Measurements from ENCODE around the gene FLNA. TPM values are rescaled to one million over a fixed set of nuclear protein-coding genes. Genes with fewer than 3 reads are reported as not detected.
"Not testable (repeated sequence)": the region's sequence is repeated elsewhere in the genome, so short reads cannot be mapped to it uniquely, and the experiment has no call there.

The FLNA gene
- total RNA-seq, 1 donor from 2014 or later, result 2,557 TPM

DNA sequence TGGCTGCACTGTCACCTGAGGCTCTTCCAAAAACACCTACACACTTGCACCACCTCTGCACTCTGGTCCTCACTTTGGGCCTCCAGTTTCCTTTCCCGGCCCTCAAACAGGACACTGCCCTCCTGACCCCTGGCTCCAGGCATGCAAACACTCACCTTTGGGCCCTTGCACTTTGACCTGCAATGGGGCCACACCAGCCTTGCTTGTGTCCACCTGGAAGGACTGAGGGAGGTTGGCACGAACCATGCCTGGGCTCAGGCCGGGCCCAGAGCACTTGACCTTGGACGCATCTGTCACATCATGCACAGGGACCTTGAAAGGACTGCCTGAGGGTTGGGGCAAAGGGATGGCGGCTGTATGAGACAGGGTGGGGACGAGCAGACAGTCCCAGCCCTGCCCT is 15.6 kb downstream of the FLNA start:
- DNase-seq (ENCODE audit: low read depth, low spot score), result no peak

DNA sequence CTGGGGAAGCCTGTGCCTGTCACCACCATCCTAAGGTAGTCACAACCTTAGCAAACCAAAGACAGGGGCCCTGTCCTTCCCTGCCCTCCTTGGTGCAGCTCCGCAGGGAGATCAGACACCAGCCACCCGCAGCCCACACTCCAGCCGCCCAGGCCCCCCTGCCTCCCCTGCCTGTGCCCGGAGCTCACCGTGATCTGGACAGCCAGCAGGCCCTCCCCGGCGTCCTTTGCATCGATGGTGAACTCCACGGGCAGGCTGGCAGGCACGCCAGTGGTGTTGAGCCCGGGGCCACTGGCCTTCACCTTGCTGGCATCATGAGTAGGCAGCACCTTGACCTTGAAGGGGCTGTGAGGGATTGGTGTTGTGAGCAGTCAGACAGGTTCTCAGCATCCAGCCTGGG is 16.4 kb downstream of the FLNA start:
- no peak for DNase-seq (ENCODE audit: low read depth, low spot score)

GRCh38 chrX:154357205-154357604 is 17.2 kb downstream of the FLNA start:
- DNase-seq (ENCODE audit: low read depth, low spot score), result no peak

DNA sequence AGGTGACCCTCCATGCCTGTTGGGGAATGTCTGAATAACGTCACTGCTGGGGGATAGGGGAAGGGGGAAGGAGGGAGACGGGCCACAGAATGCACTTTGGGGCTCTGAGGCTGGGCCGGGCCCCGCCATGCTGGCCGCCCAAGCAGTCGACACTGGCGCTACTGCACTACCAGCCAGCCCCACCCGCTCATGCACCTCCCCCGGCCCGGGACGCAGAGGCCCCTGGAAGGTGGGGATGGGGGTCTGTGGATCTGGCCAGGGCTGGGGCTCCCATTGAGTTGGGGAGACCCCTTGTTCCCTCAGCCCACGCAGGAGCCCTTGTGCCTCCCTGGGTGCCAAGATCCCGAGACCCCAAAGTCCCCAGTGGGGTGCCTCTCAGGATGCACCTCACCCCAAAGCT is 17.8 kb downstream of the FLNA start:
- no peak for DNase-seq (ENCODE audit: low read depth, low spot score)

DNA sequence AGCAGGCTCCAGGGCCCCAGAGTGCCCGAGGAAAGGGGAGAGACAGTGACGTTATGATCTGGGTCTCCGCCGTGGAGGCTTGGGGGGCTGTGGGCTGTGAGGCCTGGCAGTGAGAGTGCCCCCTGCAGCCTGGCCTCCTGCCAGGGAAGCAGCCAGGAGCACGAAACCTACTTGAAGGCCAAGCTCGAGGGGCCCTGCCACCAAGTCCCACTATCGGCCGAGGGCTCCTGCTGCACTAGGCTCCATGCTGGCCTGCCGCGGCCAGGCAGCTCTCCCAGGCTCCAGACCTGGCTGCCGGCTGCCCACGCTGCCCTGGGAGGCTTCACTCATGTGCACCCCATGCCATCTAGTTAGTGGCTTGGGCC is 18.7 kb downstream of the FLNA start:
- DNase-seq (ENCODE audit: low read depth, low spot score), result no peak

- no peak for DNase-seq (ENCODE audit: low read depth, low spot score)
Measured at GRCh38 chrX:154355094-154355775, 19.2 kb downstream of the FLNA start.

GRCh38 chrX:154354516-154354915 is 19.9 kb downstream of the FLNA start:
- no peak for DNase-seq (ENCODE audit: low read depth, low spot score)

- DNase-seq (ENCODE audit: low read depth, low spot score), result no peak
Measured at GRCh38 chrX:154354013-154354412, 20.4 kb downstream of the FLNA start.

GRCh38 chrX:154353172-154353843 is 21.1 kb downstream of the FLNA start:
- DNase-seq (ENCODE audit: low read depth, low spot score), result no peak

DNA sequence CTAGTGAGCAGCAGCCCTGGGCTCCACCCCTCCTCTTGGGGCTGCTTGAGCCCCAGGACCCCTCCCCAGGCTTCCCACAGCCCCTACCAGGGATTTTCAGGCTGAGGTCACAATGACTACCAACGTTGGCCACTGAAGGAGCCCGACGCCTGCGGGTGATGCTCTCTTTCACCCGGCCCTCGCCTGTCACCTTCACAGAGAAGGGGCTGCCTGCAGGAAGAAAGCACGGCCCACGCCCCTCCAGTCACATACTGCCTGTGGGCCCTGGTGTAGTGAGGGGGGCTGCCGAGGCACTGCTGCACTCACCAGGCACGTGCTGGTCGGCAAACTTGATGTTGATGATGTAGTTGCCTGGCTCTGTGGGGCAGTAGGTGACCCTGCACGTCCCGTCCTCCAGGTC is 22.0 kb downstream of the FLNA start:
- DNase-seq (ENCODE audit: low read depth, low spot score), result no peak

- DNase-seq (ENCODE audit: low read depth, low spot score), result no peak
Measured at GRCh38 chrX:154352012-154352401, 22.4 kb downstream of the FLNA start.

DNA sequence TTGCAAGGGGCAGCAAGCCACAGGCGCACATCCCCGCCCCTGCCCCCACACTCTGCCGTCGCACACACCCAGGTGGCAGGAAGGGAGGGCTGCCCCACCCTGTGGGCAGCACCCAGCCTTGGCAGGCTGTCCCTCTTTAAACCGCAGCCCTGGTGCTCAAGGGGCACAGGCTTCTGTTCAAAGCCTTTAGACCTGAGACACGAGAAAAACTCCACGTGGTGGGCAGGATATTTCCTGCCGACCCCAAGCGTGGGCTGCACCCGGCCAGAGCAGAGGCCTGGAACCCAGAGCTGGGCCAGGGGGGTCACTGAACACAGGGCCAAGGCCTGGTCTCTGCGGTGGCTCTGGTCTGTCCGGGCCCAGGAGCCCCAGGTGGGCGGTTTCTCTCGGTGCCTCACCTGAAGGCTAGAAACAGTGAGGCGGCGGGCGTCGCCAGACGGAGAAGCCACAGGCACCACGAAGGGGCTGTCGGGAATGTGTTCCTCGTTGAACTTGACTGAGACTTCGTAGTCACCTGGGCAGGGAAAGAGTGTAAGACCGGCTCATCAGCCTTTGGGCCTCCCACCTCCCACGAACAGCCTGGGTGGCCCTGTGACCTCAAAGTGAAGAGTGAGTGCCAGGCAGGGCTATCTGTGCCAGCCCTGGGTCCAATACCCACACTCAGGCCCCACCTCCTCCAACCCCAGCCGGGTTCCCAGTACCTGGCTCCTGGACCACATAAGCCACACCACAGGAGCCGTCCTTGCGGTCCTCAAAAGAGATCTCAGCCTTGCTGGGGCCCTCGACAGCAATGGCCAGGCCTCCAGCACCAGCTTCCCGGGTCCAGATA is 23.0 kb downstream of the FLNA start:
- no peak for DNase-seq (ENCODE audit: low read depth, low spot score)

DNA sequence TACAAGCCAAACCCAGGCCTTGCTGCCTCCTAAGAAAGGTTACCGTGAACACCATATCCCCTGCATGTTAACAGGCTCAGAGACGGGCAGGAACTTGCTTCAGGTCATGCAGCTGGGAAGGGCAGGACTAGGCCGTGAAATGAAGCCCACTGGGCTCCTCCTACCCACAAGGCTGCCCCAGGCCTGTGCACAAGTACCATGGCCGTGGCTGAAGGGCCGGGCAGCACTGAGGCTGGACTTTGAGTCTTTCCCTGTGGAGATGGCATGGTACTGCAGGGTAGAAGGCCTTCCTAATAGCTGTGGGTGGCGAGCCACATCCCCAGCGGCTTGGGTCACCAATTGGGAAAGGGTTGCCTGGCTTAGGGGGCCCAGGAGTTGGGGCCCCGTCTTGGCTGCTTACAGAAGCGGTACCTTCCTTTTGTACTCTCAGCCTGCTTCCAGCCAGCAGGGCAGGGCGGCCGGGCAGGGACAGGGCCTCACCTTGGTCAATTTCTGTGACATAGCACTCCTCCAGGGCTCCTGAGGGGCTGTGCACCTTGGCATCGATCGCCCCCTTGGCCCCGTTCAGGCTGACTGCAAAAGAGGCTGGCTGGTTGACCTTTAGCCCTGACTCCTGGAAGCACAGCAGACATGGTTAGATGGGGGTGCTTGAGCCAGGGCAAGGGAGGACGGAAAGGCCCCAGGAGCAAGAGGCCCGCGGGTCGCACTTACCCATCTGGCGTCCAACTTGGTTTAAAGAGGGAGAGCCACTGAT is 23.8 kb downstream of the FLNA start:
- DNase-seq (ENCODE audit: low read depth, low spot score), result no peak

DNA sequence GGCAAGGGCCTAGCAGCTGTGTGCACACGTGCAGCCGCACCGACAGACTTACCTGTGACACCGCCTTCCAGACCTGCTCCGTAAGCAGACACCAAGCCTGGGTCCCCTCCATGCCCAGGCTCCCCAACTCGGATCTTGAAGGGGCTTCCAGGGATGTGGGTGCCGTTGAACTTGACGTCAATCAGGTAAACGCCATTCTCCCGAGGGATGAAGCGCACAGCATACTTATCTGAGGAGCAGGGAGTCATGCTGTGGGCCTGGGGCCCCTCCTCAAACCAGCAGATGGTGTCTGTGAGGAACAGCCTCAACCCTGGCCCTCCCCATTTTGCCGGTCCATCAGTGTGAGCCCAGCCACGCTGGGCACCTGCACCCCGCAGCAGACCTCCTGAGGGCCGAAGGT is 24.5 kb downstream of the FLNA start:
- DNase-seq (ENCODE audit: low read depth, low spot score), result no peak

GRCh38 chrX:154349359-154349935 is 25.0 kb downstream of the FLNA start:
- no peak for DNase-seq (ENCODE audit: low read depth, low spot score)

- no peak for DNase-seq (ENCODE audit: low read depth, low spot score)
Measured at GRCh38 chrX:154348646-154349358, 25.6 kb downstream of the FLNA start.

- DNase-seq (ENCODE audit: low read depth, low spot score), result no peak
Measured at GRCh38 chrX:154348114-154348531, 26.3 kb downstream of the FLNA start.

DNA sequence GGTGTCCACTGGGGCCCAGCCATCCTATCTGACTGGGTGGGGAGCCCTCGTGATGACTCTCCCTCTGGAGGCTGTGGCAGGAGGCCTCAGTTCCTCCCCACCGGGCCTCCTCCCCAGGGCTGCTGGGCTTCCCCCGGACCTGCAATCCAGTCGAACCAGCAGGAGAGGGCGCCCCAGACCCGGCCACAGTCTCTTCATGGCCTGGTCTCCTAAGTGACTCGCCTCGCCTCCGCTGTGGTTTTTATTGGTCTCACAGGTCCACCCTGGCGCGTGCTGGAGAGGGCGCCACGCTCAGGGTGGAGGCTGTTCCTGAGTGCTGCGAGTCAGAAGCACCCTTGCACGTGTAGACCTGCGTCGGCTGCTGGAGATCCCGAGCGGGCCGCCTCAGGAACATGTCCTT is 30.8 kb downstream of the FLNA start:
- not testable (repeated sequence) for DNase-seq (ENCODE audit: low read depth, low spot score)

DNA sequence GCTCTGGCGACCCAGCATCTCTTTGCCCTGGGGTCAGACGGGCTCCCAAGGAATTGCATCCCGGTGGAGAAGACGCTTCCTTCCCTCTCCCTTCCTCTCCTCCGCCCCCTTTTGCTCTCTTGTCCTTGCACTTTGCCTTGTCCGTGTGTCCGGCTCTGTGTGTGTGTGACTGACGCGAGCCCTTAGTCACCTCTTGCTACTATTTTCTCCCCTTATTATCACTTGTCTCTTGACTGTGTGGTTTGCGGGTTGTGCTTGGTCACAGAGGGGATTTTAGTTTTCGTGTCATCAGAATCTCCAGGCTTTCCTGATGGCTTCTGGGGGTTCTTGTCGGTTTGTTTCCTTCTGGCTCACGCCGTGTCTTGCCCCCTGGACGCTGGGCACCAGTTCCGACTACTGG is 31.4 kb downstream of the FLNA start:
- DNase-seq (ENCODE audit: low read depth, low spot score), result not testable (repeated sequence)

GRCh38 chrX:154341399-154342298 is 32.8 kb downstream of the FLNA start:
- not testable (repeated sequence) for DNase-seq (ENCODE audit: low read depth, low spot score)

All from pulmonary artery endothelial cell (primary cell).